NCI-H1105 (cell line): ENCODE measurements around the gene ATAD2B.
"Not testable (repeated sequence)": the region's sequence is repeated elsewhere in the genome, so short reads cannot be mapped to it uniquely, and the experiment has no call there.

Source experiments
- DNase-seq: peaks from one replicate; lab custom pipeline; 2025; lab: John Stamatoyannopoulos, UW

The ATAD2B gene

GRCh38 chr2:23745068-23745725 is 181.7 kb downstream of the ATAD2B start:
- DNase-seq = no peak

GRCh38 chr2:23736783-23737182 is 190.1 kb downstream of the ATAD2B start:
- DNase-seq = not testable (repeated sequence)

- no peak for DNase-seq
Observed at GRCh38 chr2:23734416-23734815, 192.5 kb downstream of the ATAD2B start.

GRCh38 chr2:23723029-23723428 is 203.9 kb downstream of the ATAD2B start:
- not testable (repeated sequence) for DNase-seq

- no peak for DNase-seq
Observed at GRCh38 chr2:23722255-23722654, 204.7 kb downstream of the ATAD2B start.

- DNase-seq = no peak
Observed at GRCh38 chr2:23721454-23721826, 205.5 kb downstream of the ATAD2B start.

GRCh38 chr2:23720705-23721453 is 206.0 kb downstream of the ATAD2B start:
- DNase-seq = no peak

- no peak for DNase-seq
Observed at GRCh38 chr2:23719716-23720115, 207.2 kb downstream of the ATAD2B start.

GRCh38 chr2:23718931-23719700 is 207.8 kb downstream of the ATAD2B start:
- no peak for DNase-seq

GRCh38 chr2:23713351-23713750 is 213.6 kb downstream of the ATAD2B start:
- DNase-seq = no peak

GRCh38 chr2:23712756-23713151 is 214.2 kb downstream of the ATAD2B start:
- DNase-seq = no peak

GRCh38 chr2:23711979-23712755 is 214.8 kb downstream of the ATAD2B start:
- no peak for DNase-seq

- DNase-seq = no peak
Observed at GRCh38 chr2:23709311-23709710, 217.6 kb downstream of the ATAD2B start.

GRCh38 chr2:23708771-23709170 is 218.2 kb downstream of the ATAD2B start:
- no peak for DNase-seq

- no peak for DNase-seq
Observed at GRCh38 chr2:23707096-23707495, 219.8 kb downstream of the ATAD2B start.

- no peak for DNase-seq
Observed at GRCh38 chr2:23706613-23707078, 220.3 kb downstream of the ATAD2B start.

GRCh38 chr2:23705771-23706612 is 220.9 kb downstream of the ATAD2B start:
- no peak for DNase-seq

- DNase-seq = no peak
Observed at GRCh38 chr2:23703583-23704385, 223.1 kb downstream of the ATAD2B start.

GRCh38 chr2:23703037-23703582 is 223.8 kb downstream of the ATAD2B start:
- DNase-seq = no peak

- no peak for DNase-seq
Observed at GRCh38 chr2:23700627-23701026, 226.3 kb downstream of the ATAD2B start.
